ENCODE data around the gene GULP1.

- no peak for TF ChIP-seq CTCF (IDR thresholded peaks at IDR 0.05; ENCODE audit: insufficient read depth, low read length)
- no peak for TF ChIP-seq POLR2AphosphoS5 (IDR thresholded peaks at IDR 0.05; ENCODE audit: low read depth)
Observed at GRCh38 chr2:188426121-188426520, 134.4 kb downstream of the GULP1 start.
